ENCODE data around the gene PTPN6. TPM values are rescaled to one million over a fixed set of nuclear protein-coding genes. Genes with fewer than 3 reads are reported as not detected.

Gene PTPN6
- total RNA-seq, 1 experiment from 2014 or later: 28.4 TPM

- no peaks in the 10 kb centered on the region for H3K27me3 ChIP-seq (ENCODE audit: low read length)
- TSS peak; percentile 45 for BruUV-seq (replicated peaks)
Observed at GRCh38 chr12:6923003-6923732, 28.0 kb upstream of the PTPN6 start.

GRCh38 chr12:6923851-6924250 is 27.3 kb upstream of the PTPN6 start:
- DNase-seq: no peak
- no peaks in the 10 kb centered on the region for H3K27me3 ChIP-seq (ENCODE audit: low read length)
- no peaks in the 10 kb centered on the region for H4K20me1 ChIP-seq (ENCODE audit: low read length)
- H3K4me3 ChIP-seq (ENCODE audit: low read length): no peak overlapping the region
- ChIA-PET CTCF (no interaction called here), POLR2A (ENCODE audit: unreplicated experiment) (no interaction called here)
- BruUV-seq (replicated peaks): no TSS peak
- intact Hi-C loops (cut with micrococcal nuclease): loop anchor here (1.0 kb wide), 1 partner anchor 41 kb away; no protein-coding TSS in a partner anchor
- TF ChIP-seq EZH2phosphoT487 (IDR thresholded peaks at IDR 0.05; ENCODE audit: borderline replicate concordance, low read length) (no peak), EZH2 (IDR thresholded peaks at IDR 0.05; ENCODE audit: low read length, unreplicated experiment) (no peak), CTCF (conservative IDR thresholded peaks at IDR 0.05; ENCODE audit: low read depth, low read length) (no peak)
- H3K36me3 ChIP-seq (ENCODE audit: low read depth, low read length): no peaks in the 10 kb centered on the region
- no peaks in the 10 kb centered on the region for H3K9me2 ChIP-seq (replicated peaks; ENCODE audit: low read length)
- peaks cover 29% of the 10 kb centered on the region for H3K4me1 ChIP-seq (ENCODE audit: insufficient read depth, low read length)
- no peak overlapping the region for H2AFZ ChIP-seq (ENCODE audit: low read length)
- no peak overlapping the region for H3K9ac ChIP-seq (ENCODE audit: low read length)
- no peak for ATAC-seq
- no peak overlapping the region for H3K27ac ChIP-seq (ENCODE audit: low read length)
- H3K79me2 ChIP-seq (ENCODE audit: low read length): peaks cover 18% of the 10 kb centered on the region
- no peaks in the 10 kb centered on the region for H3F3A ChIP-seq (ENCODE audit: low read length, unreplicated experiment)
- H3K4me2 ChIP-seq (ENCODE audit: low read length): no peak overlapping the region
- H3K9me3 ChIP-seq (ENCODE audit: low read length): no peaks in the 10 kb centered on the region

More at GRCh38 chr12:6923003-6923732, 28.0 kb upstream of the PTPN6 start:
- ATAC-seq (no peak), DNase-seq (no peak)
- Histone ChIP-seq H2AFZ (ENCODE audit: low read length) (no peak overlapping the region), H3K9me2 (replicated peaks; ENCODE audit: low read length) (no peaks in the 10 kb centered on the region), H3K27ac (ENCODE audit: low read length) (no peak overlapping the region), H3K4me3 (ENCODE audit: low read length) (no peak overlapping the region), H4K20me1 (ENCODE audit: low read length) (no peaks in the 10 kb centered on the region), H3K9me3 (ENCODE audit: low read length) (no peaks in the 10 kb centered on the region), H3F3A (ENCODE audit: low read length, unreplicated experiment) (no peaks in the 10 kb centered on the region), H3K9ac (ENCODE audit: low read length) (no peak overlapping the region), H3K36me3 (ENCODE audit: low read depth, low read length) (no peaks in the 10 kb centered on the region), H3K79me2 (ENCODE audit: low read length) (peaks cover 11% of the 10 kb centered on the region), H3K4me1 (ENCODE audit: insufficient read depth, low read length) (peaks cover 29% of the 10 kb centered on the region), H3K4me2 (ENCODE audit: low read length) (no peak overlapping the region)
- TF ChIP-seq CTCF (conservative IDR thresholded peaks at IDR 0.05; ENCODE audit: low read depth, low read length): no peak
- TF ChIP-seq EZH2phosphoT487 (IDR thresholded peaks at IDR 0.05; ENCODE audit: borderline replicate concordance, low read length): no peak
- no peak for TF ChIP-seq EZH2 (IDR thresholded peaks at IDR 0.05; ENCODE audit: low read length, unreplicated experiment)
- intact Hi-C loops (cut with micrococcal nuclease): no loop called here
- ChIA-PET POLR2A (ENCODE audit: unreplicated experiment) (no interaction called here), CTCF (interaction anchor here (0.6 kb wide), 1 partner anchor 20 kb away, joined by 3 read pairs; no protein-coding TSS in a partner anchor)

DNA sequence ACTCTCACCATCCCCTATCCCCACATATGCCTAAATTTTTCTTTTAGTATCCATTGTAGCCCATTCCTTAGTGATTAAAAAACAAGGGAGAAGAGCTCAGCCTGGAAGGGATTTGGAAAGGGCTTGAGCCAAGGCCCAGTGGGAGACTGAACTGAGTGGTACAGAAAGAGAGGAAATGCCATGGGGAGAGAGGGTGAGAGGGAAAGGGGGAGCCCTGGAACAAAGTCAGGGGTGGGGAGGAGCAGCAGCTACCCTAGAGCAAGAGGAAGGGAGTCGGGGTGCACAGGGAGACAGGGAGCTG is 26.0 kb upstream of the PTPN6 start:
- Histone ChIP-seq H3K9me3 (ENCODE audit: low read length) (no peaks in the 10 kb centered on the region), H3K4me2 (ENCODE audit: low read length) (peak overlapping the region; percentile 72), H2AFZ (ENCODE audit: low read length) (0 out of 2 replicates have a peak overlapping the region, but pooled peaks have one; percentile 28), H3K4me3 (ENCODE audit: low read length) (no peak overlapping the region), H4K20me1 (ENCODE audit: low read length) (no peaks in the 10 kb centered on the region; the same call in 1 of the 2 replicates), H3K9me2 (replicated peaks; ENCODE audit: low read length) (no peaks in the 10 kb centered on the region), H3K79me2 (ENCODE audit: low read length) (peaks cover 31% of the 10 kb centered on the region), H3K27ac (ENCODE audit: low read length) (peak overlapping the region; percentile 72), H3F3A (ENCODE audit: low read length, unreplicated experiment) (no peaks in the 10 kb centered on the region), H3K9ac (ENCODE audit: low read length) (peak overlapping the region; percentile 34; the same call in 1 of the 2 replicates), H3K4me1 (ENCODE audit: insufficient read depth, low read length) (peaks cover 43% of the 10 kb centered on the region), H3K36me3 (ENCODE audit: low read depth, low read length) (no peaks in the 10 kb centered on the region), H3K27me3 (ENCODE audit: low read length) (no peaks in the 10 kb centered on the region)
- CTCF ChIA-PET: interaction anchor here (0.5 to 1.7 kb wide), 4 partner anchors 13 to 158 kb away, joined by 3 to 9 read pairs (median 5); no protein-coding TSS in a partner anchor
- TSS peak; percentile 44 for BruUV-seq (replicated peaks)
- intact Hi-C loops (cut with micrococcal nuclease): loop anchor here (5.0 kb wide), 1 partner anchor 58 kb away; the partner anchor contains the start of gene TPI1
- DNase-seq (no peak), ATAC-seq (no peak; the same call in 1 of the 2 replicates)
- TF ChIP-seq CTCF (conservative IDR thresholded peaks at IDR 0.05; ENCODE audit: low read depth, low read length): no peak
- POLR2A ChIA-PET (ENCODE audit: unreplicated experiment): interaction anchor here (0.7 to 1.2 kb wide), 3 partner anchors 19 to 54 kb away, joined by 3 to 18 read pairs (median 5); partner anchors contain the start of genes C12orf57 and RNU7-1
